HCT116 (cell line): ENCODE results near the gene NUP50. TPM values are rescaled to one million over a fixed set of nuclear protein-coding genes. Genes with fewer than 3 reads are reported as not detected.

ENCODE experiments used
- ATAC-seq: fragments of 200-7000 bp; cut with Tn5 transposase; 2 replicates; pipeline ENCODE4 v1.9.1; 2020; ENCODE audit warnings: mild to moderate bottlenecking, moderate library complexity
- BruUV-seq: library from RNA; stranded (reverse); fragments of 400-500 nt; replicated peaks from 2 replicates; lab custom pipeline; 2021; lab: Mats Ljungman, UMichigan
- CTCF ChIA-PET: fragments of 300-600 bp; sonication (Branson Sonifier 250); formaldehyde crosslinking; loops from one replicate; lab custom pipeline; 2021; ENCODE audit warnings: antibody characterized with exemption; lab: Charles Lee
- POLR2A ChIA-PET: fragments of 300-600, 350-600 bp; sonication (Branson Sonifier 250); formaldehyde crosslinking; loops from one replicate; lab custom pipeline; 2021; ENCODE audit warnings: antibody characterized with exemption; lab: Charles Lee
- RAD21 ChIA-PET, 2 experiments: fragments of 300-600 bp; sonication (Branson Sonifier 250); formaldehyde crosslinking; loops; one replicate each; lab custom pipeline; 2023; ENCODE audit warnings: low total read pairs in 2 of 2; ENCODE audit not compliant: uncharacterized antibody in 2 of 2, unreplicated experiment in 2 of 2, low non-redundant PET in 1 of 2; lab: Charles Lee
- DNase-seq: peaks from one replicate; pipeline ENCODE4 v3.0.0-alpha.2; 2010; ENCODE audit warnings: low read depth, low spot score
- H2AFZ ChIP-seq: fragments of 200-600 bp; shearing (Covaris generic), sonication (generic); 2 replicates; pipeline ENCODE4 v1.6.1; 2017; ENCODE audit warnings: low read depth, mixed run types, mixed read lengths, antibody characterized with exemption, low read length; ENCODE audit not compliant: poor library complexity, severe bottlenecking
- H3K27ac ChIP-seq: 2 replicates; pipeline ENCODE4 v1.5.1; 2012; ENCODE audit warnings: low read depth, low read length
- H3K27me3 ChIP-seq: fragments of 200-600 bp; sonication (generic); 2 replicates; pipeline ENCODE4 v1.6.1; 2016; ENCODE audit warnings: mixed run types, low read length, mixed read lengths; ENCODE audit not compliant: insufficient read depth
- H3K36me3 ChIP-seq, 2 experiments: fragments of 200-500 bp in 1 of 2; fragments of 200-600 bp in 1 of 2; sonication (Bioruptor generic) in 1 of 2; sonication (generic) in 1 of 2; 2 replicates each; pipeline versions ENCODE4 v1.5.1 to v1.6.1; 2014 to 2016; ENCODE audit warnings: low read length in 2 of 2, inconsistent platforms in 1 of 2, mixed read lengths in 1 of 2, mixed run types in 1 of 2; ENCODE audit not compliant: insufficient read depth in 2 of 2, control insufficient read depth in 1 of 2
- H3K4me1 ChIP-seq, 2 experiments: fragments of 200-600 bp in 1 of 2; sonication (generic) in 1 of 2; 2 replicates each; pipeline versions ENCODE4 v1.5.1 to v1.6.1; 2012 to 2017; ENCODE audit warnings: low read length in 2 of 2, inconsistent platforms in 1 of 2, mild to moderate bottlenecking in 1 of 2, mixed read lengths in 1 of 2, mixed run types in 1 of 2, moderate library complexity in 1 of 2; ENCODE audit not compliant: insufficient read depth in 2 of 2, control insufficient read depth in 1 of 2
- H3K4me2 ChIP-seq: fragments of 200-600 bp; sonication (generic); 2 replicates; pipeline ENCODE4 v1.6.1; 2017; ENCODE audit warnings: mixed run types, low read length, mixed read lengths
- H3K4me3 ChIP-seq, 2 experiments: fragments of 200-600 bp in 1 of 2; sonication (generic) in 1 of 2; replicated peaks in 1 of 2; 2 replicates each; pipeline ENCODE4 v1.5.1; 2011 to 2016; ENCODE audit warnings: low read length in 2 of 2, control low read depth in 1 of 2, low read depth in 1 of 2, mild to moderate bottlenecking in 1 of 2, mixed read lengths in 1 of 2, mixed run types in 1 of 2
- H3K79me2 ChIP-seq: fragments of 200-600 bp; sonication (generic); 2 replicates; pipeline ENCODE4 v1.6.1; 2017; ENCODE audit warnings: mild to moderate bottlenecking, mixed run types, low read length, moderate library complexity, mixed read lengths; ENCODE audit not compliant: insufficient read depth
- H3K9ac ChIP-seq: fragments of 200-600 bp; sonication (generic); 2 replicates; pipeline ENCODE4 v1.6.1; 2016; ENCODE audit warnings: low read length, mixed read lengths
- H3K9me2 ChIP-seq: fragments of 200-600 bp; sonication (generic), shearing (Covaris generic); 2 replicates; pipeline ENCODE4 v1.6.1; 2017; ENCODE audit warnings: mixed run types, mild to moderate bottlenecking, moderate library complexity; ENCODE audit not compliant: insufficient read depth
- H3K9me3 ChIP-seq, 2 experiments: fragments of 200-500 bp in 1 of 2; fragments of 200-600 bp in 1 of 2; sonication (Bioruptor generic) in 1 of 2; sonication (generic) in 1 of 2; 2 replicates each; pipeline ENCODE4 v1.6.1; 2014 to 2017; ENCODE audit warnings: low read length in 2 of 2, mixed read lengths in 2 of 2, inconsistent platforms in 1 of 2, low read depth in 1 of 2, mild to moderate bottlenecking in 1 of 2, mixed run types in 1 of 2, moderate library complexity in 1 of 2; ENCODE audit not compliant: control insufficient read depth in 1 of 2, insufficient read depth in 1 of 2
- H4K20me1 ChIP-seq: fragments of 200-600 bp; sonication (generic), shearing (Covaris generic); 2 replicates; pipeline ENCODE4 v1.6.1; 2017; ENCODE audit warnings: mixed run types, mild to moderate bottlenecking, moderate library complexity; ENCODE audit not compliant: insufficient read depth
- CBX3 ChIP-seq: IDR thresholded peaks from 2 replicates; pipeline ENCODE4 v1.6.1; 2012; ENCODE audit warnings: low read depth
- CEBPB ChIP-seq: IDR thresholded peaks from 2 replicates; pipeline ENCODE4 v1.6.1; 2012; ENCODE audit warnings: low read depth
- EGR1 ChIP-seq: IDR thresholded peaks from 2 replicates; pipeline ENCODE4 v1.6.1; 2012; ENCODE audit warnings: low read depth
- ELF1 ChIP-seq: IDR thresholded peaks from 2 replicates; pipeline ENCODE4 v1.6.1; 2012; ENCODE audit warnings: low read depth, borderline replicate concordance
- EZH2 ChIP-seq: fragments of 200-600 bp; sonication (generic); IDR thresholded peaks from 2 replicates; pipeline ENCODE4 v1.6.1; 2017; ENCODE audit warnings: antibody characterized with exemption, mixed run types
- EZH2phosphoT487 ChIP-seq: fragments of 200-600 bp; IDR thresholded peaks from 2 replicates; pipeline ENCODE4 v1.6.1; 2018; ENCODE audit warnings: antibody characterized with exemption, borderline replicate concordance
- POLR2A ChIP-seq: IDR thresholded peaks from 2 replicates; pipeline ENCODE4 v1.7.0; 2011; ENCODE audit warnings: borderline replicate concordance; ENCODE audit not compliant: insufficient read depth, insufficient read length; ENCODE audit errors: extremely low read depth
- POLR2AphosphoS5 ChIP-seq: IDR thresholded peaks from 2 replicates; pipeline ENCODE4 v1.6.1; 2011; ENCODE audit warnings: mild to moderate bottlenecking, low read depth, low read length, moderate library complexity
- RAD21 ChIP-seq: IDR thresholded peaks from 2 replicates; pipeline ENCODE4 v1.6.1; 2012; ENCODE audit warnings: low read depth, mild to moderate bottlenecking
- SIN3A ChIP-seq: IDR thresholded peaks from 2 replicates; pipeline ENCODE4 v1.6.1; 2012; ENCODE audit warnings: low read depth
- SP1 ChIP-seq: IDR thresholded peaks from 2 replicates; pipeline ENCODE4 v1.6.1; 2012; ENCODE audit warnings: low read depth
- SRF ChIP-seq: IDR thresholded peaks from 2 replicates; pipeline ENCODE4 v1.6.1; 2012; ENCODE audit warnings: low read depth
- TCF7L2 ChIP-seq: IDR thresholded peaks from 2 replicates; pipeline ENCODE4 v1.7.0; 2011; ENCODE audit warnings: borderline replicate concordance, inconsistent platforms; ENCODE audit not compliant: insufficient read depth, insufficient read length; ENCODE audit errors: extremely low read depth
- YY1 ChIP-seq: IDR thresholded peaks from 2 replicates; pipeline ENCODE4 v1.6.1; 2011; ENCODE audit warnings: low read length, low read depth, moderate library complexity, mild to moderate bottlenecking; ENCODE audit not compliant: insufficient replicate concordance; ENCODE audit errors: extremely low read depth
- intact Hi-C: fragments of 100-400 bp; cut with micrococcal nuclease; formaldehyde crosslinking; loops from 2 replicates; pipeline ENCODE4 v1.10.0; 2022
- total RNA-seq: library from RNA; stranded (reverse); gene quantifications from one replicate; pipeline ENCODE4 v1.2.1, GENCODE V29; 2021; ENCODE audit not compliant: unreplicated experiment
- TF ChIP-seq, protein P1 (sequence below): IDR thresholded peaks from 2 replicates; pipeline ENCODE4 v1.6.1; 2012
- TF ChIP-seq, protein P2 (sequence below): IDR thresholded peaks from 2 replicates; pipeline ENCODE4 v1.6.1; 2012; ENCODE audit warnings: low read depth
- TF ChIP-seq, protein P3 (sequence below): IDR thresholded peaks from 2 replicates; pipeline ENCODE4 v1.6.1; 2012

The NUP50 gene
- total RNA-seq, 1 experiment from 2014 or later: 102 TPM

DNA sequence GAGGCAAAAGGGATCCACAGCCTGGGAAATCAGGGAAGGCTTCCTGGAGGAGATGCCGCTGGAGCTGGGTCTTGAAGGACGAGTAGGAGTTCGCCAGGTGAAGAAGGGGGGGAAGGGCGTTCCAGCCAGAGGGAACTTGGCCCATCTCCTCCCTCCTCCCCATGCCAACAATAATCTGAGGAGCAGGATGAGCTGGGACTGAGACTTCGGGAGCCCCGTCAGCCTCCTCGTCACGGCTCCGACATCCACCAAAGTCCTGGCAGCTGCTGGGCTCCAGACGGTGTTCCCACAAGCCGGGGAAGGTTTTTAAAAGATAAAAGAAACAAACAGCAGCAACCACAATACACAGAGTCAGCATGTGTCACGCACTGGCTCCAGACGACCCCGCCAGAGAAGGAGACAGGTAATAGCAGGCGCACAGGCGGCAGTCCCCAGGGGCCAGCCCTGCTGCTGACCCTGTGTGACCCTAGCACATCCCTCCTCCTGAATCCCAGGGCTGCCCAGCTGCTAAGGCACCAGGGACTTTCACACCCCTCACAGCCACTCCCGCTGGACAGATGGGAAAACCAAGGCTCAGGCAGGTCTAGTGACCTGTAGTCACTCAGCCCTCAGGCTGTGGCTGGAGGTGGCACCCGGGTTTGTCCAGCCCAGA, 37.3 kb downstream of the NUP50 start:
- Histone ChIP-seq H3K27ac (no peak overlapping the region), H3K4me2 (no peak overlapping the region), H3K9me2 (no peaks in the 10 kb centered on the region), H4K20me1 (no peaks in the 10 kb centered on the region), H3K9ac (no peak overlapping the region), H3K9me3 (no peaks in the 10 kb centered on the region), H2AFZ (no peak overlapping the region), H3K79me2 (no peaks in the 10 kb centered on the region), H3K27me3 (no peaks in the 10 kb centered on the region), H3K4me3 (no peak overlapping the region), H3K4me1 (no peaks in the 10 kb centered on the region), H3K36me3 (peaks cover 0 to 9% of the 10 kb centered on the region in 2 experiments; a peak in 3 of 4 replicates)
- no TSS peak for BruUV-seq
- ChIA-PET POLR2A (no interaction called here), RAD21 (interaction anchor here in 1 of 2 experiments (0.5 kb wide), 1 partner anchor 428 kb away, joined by 6 read pairs; no protein-coding TSS in a partner anchor), CTCF (no interaction called here)
- ATAC-seq (no peak), DNase-seq (no peak)
- intact Hi-C loops: no loop called here
- TF ChIP-seq SP1 (no peak), EZH2 (no peak)

DNA sequence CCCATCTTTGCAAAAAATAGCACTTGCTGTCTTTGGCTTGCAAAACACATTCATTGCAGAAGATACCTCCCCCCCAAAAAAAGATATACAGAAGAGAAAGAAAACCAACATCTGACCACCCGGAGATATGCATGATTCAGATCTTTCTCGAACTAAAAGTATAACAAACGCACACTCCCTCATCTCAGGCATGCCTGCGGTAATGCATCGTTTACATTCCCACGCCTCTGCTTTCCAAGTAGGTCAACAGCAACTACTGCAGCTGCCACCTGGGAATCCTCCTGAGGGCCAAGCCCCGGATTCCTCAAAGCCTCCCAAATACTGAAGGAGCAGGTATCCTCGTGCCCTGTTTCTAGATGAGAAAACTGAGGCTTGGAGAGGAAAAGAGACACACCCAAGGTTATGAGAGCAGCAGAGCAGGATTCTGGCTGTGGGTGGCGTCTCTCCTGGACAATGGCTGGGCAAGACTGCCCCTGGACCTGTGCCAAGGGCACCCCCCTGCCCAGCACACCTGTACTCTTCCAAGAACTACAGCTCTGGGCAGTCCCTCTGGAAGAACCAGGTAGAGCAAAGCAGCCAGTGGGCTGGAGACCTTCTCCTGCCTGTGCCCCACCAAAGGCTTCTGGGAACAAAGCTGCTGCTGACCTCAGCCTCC, 38.1 kb downstream of the NUP50 start:
- ATAC-seq: no peak
- no peak for DNase-seq
- ChIA-PET RAD21 (interaction anchor here in 1 of 2 experiments (0.5 kb wide), 1 partner anchor 429 kb away, joined by 6 read pairs; no protein-coding TSS in a partner anchor), POLR2A (no interaction called here), CTCF (no interaction called here)
- H3K4me1 ChIP-seq: no peaks in the 10 kb centered on the region
- no peaks in the 10 kb centered on the region for H3K27me3 ChIP-seq
- no peak overlapping the region for H3K27ac ChIP-seq
- TF ChIP-seq POLR2AphosphoS5 (no peak), RAD21 (no peak), TCF7L2 (no peak), ELF1 (no peak), POLR2A (no peak), CEBPB (no peak), EZH2 (no peak), EZH2phosphoT487 (no peak), SIN3A (no peak), CBX3 (no peak), SP1 (no peak), SRF (no peak), EGR1 (no peak), YY1 (no peak)
- TF ChIP-seq, protein P1, sequence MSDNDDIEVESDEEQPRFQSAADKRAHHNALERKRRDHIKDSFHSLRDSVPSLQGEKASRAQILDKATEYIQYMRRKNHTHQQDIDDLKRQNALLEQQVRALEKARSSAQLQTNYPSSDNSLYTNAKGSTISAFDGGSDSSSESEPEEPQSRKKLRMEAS: no peak
- TF ChIP-seq, protein P2, sequence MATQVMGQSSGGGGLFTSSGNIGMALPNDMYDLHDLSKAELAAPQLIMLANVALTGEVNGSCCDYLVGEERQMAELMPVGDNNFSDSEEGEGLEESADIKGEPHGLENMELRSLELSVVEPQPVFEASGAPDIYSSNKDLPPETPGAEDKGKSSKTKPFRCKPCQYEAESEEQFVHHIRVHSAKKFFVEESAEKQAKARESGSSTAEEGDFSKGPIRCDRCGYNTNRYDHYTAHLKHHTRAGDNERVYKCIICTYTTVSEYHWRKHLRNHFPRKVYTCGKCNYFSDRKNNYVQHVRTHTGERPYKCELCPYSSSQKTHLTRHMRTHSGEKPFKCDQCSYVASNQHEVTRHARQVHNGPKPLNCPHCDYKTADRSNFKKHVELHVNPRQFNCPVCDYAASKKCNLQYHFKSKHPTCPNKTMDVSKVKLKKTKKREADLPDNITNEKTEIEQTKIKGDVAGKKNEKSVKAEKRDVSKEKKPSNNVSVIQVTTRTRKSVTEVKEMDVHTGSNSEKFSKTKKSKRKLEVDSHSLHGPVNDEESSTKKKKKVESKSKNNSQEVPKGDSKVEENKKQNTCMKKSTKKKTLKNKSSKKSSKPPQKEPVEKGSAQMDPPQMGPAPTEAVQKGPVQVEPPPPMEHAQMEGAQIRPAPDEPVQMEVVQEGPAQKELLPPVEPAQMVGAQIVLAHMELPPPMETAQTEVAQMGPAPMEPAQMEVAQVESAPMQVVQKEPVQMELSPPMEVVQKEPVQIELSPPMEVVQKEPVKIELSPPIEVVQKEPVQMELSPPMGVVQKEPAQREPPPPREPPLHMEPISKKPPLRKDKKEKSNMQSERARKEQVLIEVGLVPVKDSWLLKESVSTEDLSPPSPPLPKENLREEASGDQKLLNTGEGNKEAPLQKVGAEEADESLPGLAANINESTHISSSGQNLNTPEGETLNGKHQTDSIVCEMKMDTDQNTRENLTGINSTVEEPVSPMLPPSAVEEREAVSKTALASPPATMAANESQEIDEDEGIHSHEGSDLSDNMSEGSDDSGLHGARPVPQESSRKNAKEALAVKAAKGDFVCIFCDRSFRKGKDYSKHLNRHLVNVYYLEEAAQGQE: no peak
- TF ChIP-seq, protein P3, sequence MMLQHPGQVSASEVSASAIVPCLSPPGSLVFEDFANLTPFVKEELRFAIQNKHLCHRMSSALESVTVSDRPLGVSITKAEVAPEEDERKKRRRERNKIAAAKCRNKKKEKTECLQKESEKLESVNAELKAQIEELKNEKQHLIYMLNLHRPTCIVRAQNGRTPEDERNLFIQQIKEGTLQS: no peak
- H3K9me2 ChIP-seq: no peaks in the 10 kb centered on the region
- H4K20me1 ChIP-seq: no peaks in the 10 kb centered on the region
- BruUV-seq: no TSS peak
- H2AFZ ChIP-seq: no peak overlapping the region
- H3K36me3 ChIP-seq: peaks cover 0 to 6% of the 10 kb centered on the region in 2 experiments; a peak in 2 of 4 replicates
- no peak overlapping the region for H3K4me2 ChIP-seq
- no peaks in the 10 kb centered on the region for H3K9me3 ChIP-seq
- intact Hi-C loops: no loop called here
- H3K79me2 ChIP-seq: no peaks in the 10 kb centered on the region
- no peak overlapping the region for H3K9ac ChIP-seq
- H3K4me3 ChIP-seq: no peak overlapping the region
